ENCODE measurements around the gene ATF7.

GRCh38 chr12:53624458-53624857, 1.7 kb downstream of the ATF7 start:
- no peak for TF ChIP-seq CTCF (IDR thresholded peaks at IDR 0.05)
- TF ChIP-seq ZFX (IDR thresholded peaks at IDR 0.05; ENCODE audit: borderline replicate concordance), result no peak
